ENCODE measurements around the gene FSIP1. TPM values are rescaled to one million over a fixed set of nuclear protein-coding genes. Genes with fewer than 3 reads are reported as not detected.
A peak's percentile ranks its signal among the peaks of the same experiment; 100 is the strongest.

The FSIP1 gene
- total RNA-seq, 2 experiments from 2014 or later, result 0.22 to 0.34 TPM

GRCh38 chr15:39580485-39581241, 202.0 kb downstream of the FSIP1 start, which contains the start of gene THBS1:
TSS of gene THBS1 (plus strand) at chr15:39581079. CDS start at chr15:39581858, 779 bp downstream.
- Histone ChIP-seq H3K36me3 (ENCODE audit: insufficient read depth, low read length) (no peaks in the 10 kb centered on the region), H3K4me3 (ENCODE audit: low read length) (peak within 1 kb of the TSS; percentile 55), H3K27me3 (ENCODE audit: control insufficient read depth in 1 of 2, insufficient read depth in 2 of 2, low read length in 2 of 2) (peaks cover 17 to 28% of the 10 kb centered on the region in 2 experiments), H3K27ac (ENCODE audit: low read depth in 1 of 2, low read length in 2 of 2) (no peak within 1 kb of the TSS), H3K9me3 (ENCODE audit: control insufficient read depth in 1 of 2, insufficient read depth in 1 of 2, low read length in 2 of 2) (peaks cover 0 to 9% of the 10 kb centered on the region in 2 experiments), H3K4me1 (ENCODE audit: insufficient read depth, low read length) (peaks cover 27% of the 10 kb centered on the region)
- intact Hi-C loops (cut with DNase I, micrococcal nuclease), result loop anchor here (2.0 to 10.0 kb wide), 6 partner anchors 176 to 1136 kb away; no protein-coding TSS in a partner anchor
- CTCF ChIA-PET, result interaction anchor here (1.0 to 2.6 kb wide), 10 partner anchors 11 to 1140 kb away, joined by 4 to 10 read pairs (median 5); partner anchors contain the start of gene FSIP1
- peak in 6 of 14 experiments; percentile 3 to 55 (median 20) for DNase-seq
- POLR2A ChIA-PET, result interaction anchor here (0.7 kb wide), 1 partner anchor 176 kb away, joined by 4 read pairs; no protein-coding TSS in a partner anchor
- no peaks in the 10 kb centered on the region for H3K36me3 Mint-ChIP-seq (ENCODE audit: low read depth)
- TF ChIP-seq CTCF (IDR thresholded peaks at IDR 0.05), result no peak
- peaks cover 15% of the 10 kb centered on the region for H3K4me1 Mint-ChIP-seq (ENCODE audit: low read depth)
- peaks cover 76% of the 10 kb centered on the region for H3K27me3 Mint-ChIP-seq
- peak within 1 kb of the TSS; percentile 77 for H3K4me3 Mint-ChIP-seq
- no peaks in the 10 kb centered on the region for H3K9me3 Mint-ChIP-seq
- ATAC-seq (ENCODE audit: poor library complexity), result no peak
- H3K27ac Mint-ChIP-seq, result no peak within 1 kb of the TSS

DNA sequence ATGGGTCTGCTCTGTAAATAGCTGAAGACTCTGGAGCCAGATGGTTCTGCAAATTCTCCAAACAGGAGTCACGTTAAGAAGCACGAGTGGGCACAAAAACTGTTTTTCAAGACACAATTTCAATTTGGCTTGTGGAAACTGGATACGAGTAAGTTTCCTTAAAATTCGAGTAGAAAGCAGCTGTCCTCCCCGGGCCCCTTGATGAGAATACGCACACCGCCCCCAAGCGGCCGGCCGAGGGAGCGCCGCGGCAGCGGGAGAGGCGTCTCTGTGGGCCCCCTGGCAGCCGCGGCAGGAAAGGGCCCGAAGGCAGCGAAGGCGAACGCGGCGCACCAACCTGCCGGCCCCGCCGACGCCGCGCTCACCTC, 202.5 kb downstream of the FSIP1 start:
- ATAC-seq (ENCODE audit: poor library complexity) (peak; percentile 91), DNase-seq (peak; percentile 65 to 88 (median 76))
- intact Hi-C loops (cut with DNase I, micrococcal nuclease), result loop anchor here (2.0 to 10.0 kb wide), 6 partner anchors 177 to 1135 kb away; no protein-coding TSS in a partner anchor
- Histone ChIP-seq H3K27ac (ENCODE audit: low read depth in 1 of 2, low read length in 2 of 2) (no peak overlapping the region), H3K4me3 (ENCODE audit: low read length) (peak overlapping the region; percentile 55), H3K36me3 (ENCODE audit: insufficient read depth, low read length) (no peaks in the 10 kb centered on the region), H3K4me1 (ENCODE audit: insufficient read depth, low read length) (peaks cover 27% of the 10 kb centered on the region), H3K27me3 (ENCODE audit: control insufficient read depth in 1 of 2, insufficient read depth in 2 of 2, low read length in 2 of 2) (peaks cover 17 to 28% of the 10 kb centered on the region in 2 experiments), H3K9me3 (ENCODE audit: control insufficient read depth in 1 of 2, insufficient read depth in 1 of 2, low read length in 2 of 2) (peaks cover 0 to 9% of the 10 kb centered on the region in 2 experiments)
- H3K4me3 Mint-ChIP-seq, result peak overlapping the region; percentile 40
- POLR2A ChIA-PET, result interaction anchor here (0.7 kb wide), 1 partner anchor 177 kb away, joined by 4 read pairs; no protein-coding TSS in a partner anchor
- CTCF ChIA-PET, result interaction anchor here (1.0 to 2.6 kb wide), 10 partner anchors 11 to 1140 kb away, joined by 4 to 10 read pairs (median 5); partner anchors contain the start of gene FSIP1
- no peaks in the 10 kb centered on the region for H3K9me3 Mint-ChIP-seq
- TF ChIP-seq CTCF (IDR thresholded peaks at IDR 0.05), result peak; percentile 60
- H3K4me1 Mint-ChIP-seq (ENCODE audit: low read depth), result peaks cover 15% of the 10 kb centered on the region
- H3K27me3 Mint-ChIP-seq, result peaks cover 81% of the 10 kb centered on the region
- no peaks in the 10 kb centered on the region for H3K36me3 Mint-ChIP-seq (ENCODE audit: low read depth)
- H3K27ac Mint-ChIP-seq, result no peak overlapping the region

DNA sequence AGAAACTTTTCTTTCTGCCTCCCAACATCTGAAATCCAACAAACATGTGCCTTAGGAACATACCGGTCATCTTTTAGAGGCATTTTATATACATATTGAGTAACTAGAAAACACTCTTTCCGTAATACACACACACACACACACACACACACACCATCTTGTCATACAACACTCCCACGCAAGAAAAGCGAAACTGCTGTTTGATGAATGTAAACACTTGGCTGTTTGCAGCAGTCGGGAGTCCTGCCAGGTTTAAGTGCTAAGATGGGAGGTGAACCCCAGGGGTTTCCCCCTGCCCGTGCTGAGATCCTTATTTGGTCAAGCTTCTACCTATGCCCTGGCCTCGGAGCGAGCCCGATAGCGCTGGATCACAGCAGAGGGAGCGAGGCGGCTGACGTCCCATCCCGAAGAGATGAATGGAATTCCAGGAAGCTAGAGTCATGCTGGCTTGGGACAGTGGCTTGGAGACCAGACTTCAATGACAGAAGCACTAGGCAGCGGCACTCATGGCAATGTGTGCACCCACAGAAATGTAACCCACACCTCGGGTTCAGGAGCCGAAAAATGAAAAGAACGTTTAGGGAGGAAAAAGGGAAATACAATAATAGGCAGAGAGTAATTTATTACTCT, 203.0 kb downstream of the FSIP1 start:
- Histone ChIP-seq H3K27me3 (ENCODE audit: control insufficient read depth in 1 of 2, insufficient read depth in 2 of 2, low read length in 2 of 2) (peaks cover 17 to 28% of the 10 kb centered on the region in 2 experiments), H3K27ac (ENCODE audit: low read depth in 1 of 2, low read length in 2 of 2) (no peak overlapping the region), H3K4me1 (ENCODE audit: insufficient read depth, low read length) (peaks cover 27% of the 10 kb centered on the region), H3K9me3 (ENCODE audit: control insufficient read depth in 1 of 2, insufficient read depth in 1 of 2, low read length in 2 of 2) (peaks cover 0 to 9% of the 10 kb centered on the region in 2 experiments), H3K36me3 (ENCODE audit: insufficient read depth, low read length) (no peaks in the 10 kb centered on the region), H3K4me3 (ENCODE audit: low read length) (no peak overlapping the region)
- no peaks in the 10 kb centered on the region for H3K36me3 Mint-ChIP-seq (ENCODE audit: low read depth)
- intact Hi-C loops (cut with DNase I, micrococcal nuclease), result loop anchor here (2.0 to 10.0 kb wide), 7 partner anchors 177 to 1135 kb away; no protein-coding TSS in a partner anchor
- no peak overlapping the region for H3K27ac Mint-ChIP-seq
- DNase-seq (peak in 1 of 14 experiments; percentile 30), ATAC-seq (ENCODE audit: poor library complexity) (no peak)
- CTCF ChIA-PET, result interaction anchor here (1.0 to 2.6 kb wide), 10 partner anchors 12 to 1139 kb away, joined by 4 to 10 read pairs (median 5); partner anchors contain the start of gene FSIP1
- POLR2A ChIA-PET, result interaction anchor here (0.7 kb wide), 1 partner anchor 177 kb away, joined by 4 read pairs; no protein-coding TSS in a partner anchor
- peak overlapping the region; percentile 40 for H3K4me3 Mint-ChIP-seq
- TF ChIP-seq CTCF (IDR thresholded peaks at IDR 0.05), result no peak
- H3K27me3 Mint-ChIP-seq, result peaks cover 78% of the 10 kb centered on the region
- no peaks in the 10 kb centered on the region for H3K9me3 Mint-ChIP-seq
- H3K4me1 Mint-ChIP-seq (ENCODE audit: low read depth), result peaks cover 15% of the 10 kb centered on the region

Measured in CD4-positive, alpha-beta T cell (primary cell).